Psoas muscle (tissue), 8 donors: Measurements from ENCODE around the gene CFAP221. TPM values are rescaled to one million over a fixed set of nuclear protein-coding genes. Genes with fewer than 3 reads are reported as not detected.

Source experiments
- ATAC-seq, 4 donors: fragments of 200-7000 bp; cut with Tn5 transposase; one replicate each; pipeline ENCODE4 v1.9.1; 2020; ENCODE audit warnings: moderate library complexity in 3 of 4, mild to moderate bottlenecking in 2 of 4
- DNase-seq, 2 donors: peaks; one replicate each; pipeline ENCODE4 v3.0.0-alpha.2; 2020
- H3K27ac ChIP-seq: fragments of 200-600 bp; one replicate; pipeline ENCODE4 v1.8.0; 2022
- H3K27me3 ChIP-seq, 3 donors: fragments of 200-600 bp in 1 of 3; one replicate each; pipeline versions ENCODE4 v1.6.1 to v1.8.0; 2013 to 2022; ENCODE audit warnings: low read length in 2 of 3, mild to moderate bottlenecking in 2 of 3, moderate library complexity in 1 of 3; ENCODE audit not compliant: insufficient read depth in 3 of 3
- H3K36me3 ChIP-seq, 2 donors: fragments of 200-600 bp in 1 of 2; one replicate each; pipeline versions ENCODE4 v1.6.1 to v1.8.0; 2013 to 2022; ENCODE audit warnings: low read depth in 1 of 2, mild to moderate bottlenecking in 1 of 2, moderate library complexity in 1 of 2; ENCODE audit not compliant: insufficient read depth in 1 of 2
- H3K4me1 ChIP-seq: fragments of 200-600 bp; one replicate; pipeline ENCODE4 v1.8.0; 2022
- H3K4me3 ChIP-seq: fragments of 200-600 bp; one replicate; pipeline ENCODE4 v1.8.0; 2022; ENCODE audit warnings: mild to moderate bottlenecking
- H3K9me3 ChIP-seq: fragments of 200-600 bp; one replicate; pipeline ENCODE4 v1.8.0; 2022
- WGBS, 3 donors: extraction: QIAGEN DNeasy Blood & Tissue Kit; methylation state at CpG; one replicate each; pipeline versions ENCODE4 v1.1.6 to v1.1.7; 2013; 5-methylcytosine and 5-hydroxymethylcytosine counted together
- intact Hi-C, 2 donors: fragments of 100-400 bp; cut with DNase I; formaldehyde crosslinking; loops; one replicate each; pipeline versions ENCODE4 v1.11.0 to v1.14.2; 2022
- polyA plus RNA-seq, 3 donors: library from polyadenylated mRNA; stranded (reverse); fragments of 200-250 nt; gene quantifications; one replicate each; pipeline ENCODE4 v1.2.3, GENCODE V29; 2013
- total RNA-seq, 4 donors: library from RNA; stranded (reverse); fragmentation: NEBNext Ultra II Directional in 2 of 4; extraction: Animal tissue kit (Norgen Biotek cat#: 25700) in 2 of 4; gene quantifications; one replicate each; pipeline versions ENCODE4 v1.2.1 to v1.2.4, GENCODE V29; 2021 to 2023
- TF ChIP-seq, protein P1 (sequence below): fragments of 200-600 bp; IDR thresholded peaks from one replicate; pipeline ENCODE4 v1.8.0; 2022; ENCODE audit warnings: antibody characterized with exemption
- donor health status: healthy with polysubstance abuse.
- donor health status: DM: no; HTN: no; CAD: no; lungs with moderate emphysema.
- donor health status: Bipolar disorder and iron deficiency.
- donor health status: healthy.
- donor health status: DM: yes; HTN: yes; CAD: no.
- donor health status: DM: no; HTN: no; CAD: no.
- donor health status: DM: no; HTN: no; CAD: no.
- donor health status: DM: yes; HTN: yes; CAD: no.

Gene CFAP221
- total and polyA plus RNA-seq, 7 donors, result 0.36 to 0.88 TPM; not detected in 5

DNA sequence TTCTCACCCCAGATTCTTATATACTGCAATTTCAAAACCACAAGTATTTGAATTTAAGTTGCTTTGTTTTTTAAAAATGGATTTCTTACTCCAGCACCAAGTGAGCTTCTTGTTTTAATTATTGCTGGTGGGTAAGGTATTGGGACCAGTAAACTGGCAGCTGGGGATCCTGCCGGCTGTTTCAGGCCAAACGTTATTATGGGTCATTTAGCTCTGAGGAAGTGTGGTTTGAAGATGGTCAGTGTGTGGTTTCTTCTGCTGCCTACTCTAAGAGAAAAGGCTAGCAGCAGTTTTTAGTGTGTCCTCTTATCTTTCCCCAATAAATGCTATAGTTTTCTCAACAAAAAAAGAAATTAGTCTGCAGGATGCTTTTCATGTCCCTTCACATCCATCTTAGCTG is 30.6 kb downstream of the CFAP221 start:
- no peaks in the 10 kb centered on the region for H3K9me3 ChIP-seq
- intact Hi-C loops, result no loop called here

DNA sequence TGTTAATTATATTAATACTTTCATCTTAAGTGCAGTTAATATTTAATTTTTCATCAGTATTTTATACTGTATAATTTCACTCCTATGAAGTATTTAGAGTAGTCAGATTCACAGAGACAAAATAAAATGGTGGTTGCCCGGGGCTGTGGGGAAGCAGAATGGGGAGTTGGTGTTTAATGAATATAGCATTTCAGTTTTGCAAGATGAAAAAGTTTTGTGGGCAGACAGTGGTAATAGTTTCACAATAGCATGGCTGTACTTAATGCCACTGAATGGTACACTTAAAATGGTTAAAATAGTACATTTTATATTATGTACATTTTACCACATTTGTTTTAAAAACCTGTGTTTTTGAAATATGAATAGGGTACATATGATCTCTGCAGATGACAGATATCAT is 31.2 kb downstream of the CFAP221 start:
- DNase-seq, result no peak
- no peaks in the 10 kb centered on the region for H3K27me3 ChIP-seq
- H3K27ac ChIP-seq, result no peak overlapping the region
- H3K9me3 ChIP-seq, result no peaks in the 10 kb centered on the region
- intact Hi-C loops, result no loop called here
- WGBS, 3 donors, result 79 to 82% (median 79%) methylated on average over 1 of the region's 1 CpG
- no peak for ATAC-seq
- TF ChIP-seq, protein P1, sequence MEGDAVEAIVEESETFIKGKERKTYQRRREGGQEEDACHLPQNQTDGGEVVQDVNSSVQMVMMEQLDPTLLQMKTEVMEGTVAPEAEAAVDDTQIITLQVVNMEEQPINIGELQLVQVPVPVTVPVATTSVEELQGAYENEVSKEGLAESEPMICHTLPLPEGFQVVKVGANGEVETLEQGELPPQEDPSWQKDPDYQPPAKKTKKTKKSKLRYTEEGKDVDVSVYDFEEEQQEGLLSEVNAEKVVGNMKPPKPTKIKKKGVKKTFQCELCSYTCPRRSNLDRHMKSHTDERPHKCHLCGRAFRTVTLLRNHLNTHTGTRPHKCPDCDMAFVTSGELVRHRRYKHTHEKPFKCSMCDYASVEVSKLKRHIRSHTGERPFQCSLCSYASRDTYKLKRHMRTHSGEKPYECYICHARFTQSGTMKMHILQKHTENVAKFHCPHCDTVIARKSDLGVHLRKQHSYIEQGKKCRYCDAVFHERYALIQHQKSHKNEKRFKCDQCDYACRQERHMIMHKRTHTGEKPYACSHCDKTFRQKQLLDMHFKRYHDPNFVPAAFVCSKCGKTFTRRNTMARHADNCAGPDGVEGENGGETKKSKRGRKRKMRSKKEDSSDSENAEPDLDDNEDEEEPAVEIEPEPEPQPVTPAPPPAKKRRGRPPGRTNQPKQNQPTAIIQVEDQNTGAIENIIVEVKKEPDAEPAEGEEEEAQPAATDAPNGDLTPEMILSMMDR, result no peak
- H3K4me3 ChIP-seq, result no peak overlapping the region
- H3K4me1 ChIP-seq, result no peaks in the 10 kb centered on the region
- H3K36me3 ChIP-seq, result no peaks in the 10 kb centered on the region

More for the DNA sequence above, 30.6 kb downstream of the CFAP221 start:
- Histone ChIP-seq H3K4me3 (no peak overlapping the region), H3K27me3 (no peaks in the 10 kb centered on the region), H3K36me3 (no peaks in the 10 kb centered on the region), H3K4me1 (no peaks in the 10 kb centered on the region), H3K27ac (no peak overlapping the region)
- DNase-seq, result no peak
- TF ChIP-seq, protein P1, result no peak
- 21 to 29% (median 28%) methylated on average over 2 of the region's 2 CpGs for WGBS, 3 donors
- ATAC-seq, result no peak

DNA sequence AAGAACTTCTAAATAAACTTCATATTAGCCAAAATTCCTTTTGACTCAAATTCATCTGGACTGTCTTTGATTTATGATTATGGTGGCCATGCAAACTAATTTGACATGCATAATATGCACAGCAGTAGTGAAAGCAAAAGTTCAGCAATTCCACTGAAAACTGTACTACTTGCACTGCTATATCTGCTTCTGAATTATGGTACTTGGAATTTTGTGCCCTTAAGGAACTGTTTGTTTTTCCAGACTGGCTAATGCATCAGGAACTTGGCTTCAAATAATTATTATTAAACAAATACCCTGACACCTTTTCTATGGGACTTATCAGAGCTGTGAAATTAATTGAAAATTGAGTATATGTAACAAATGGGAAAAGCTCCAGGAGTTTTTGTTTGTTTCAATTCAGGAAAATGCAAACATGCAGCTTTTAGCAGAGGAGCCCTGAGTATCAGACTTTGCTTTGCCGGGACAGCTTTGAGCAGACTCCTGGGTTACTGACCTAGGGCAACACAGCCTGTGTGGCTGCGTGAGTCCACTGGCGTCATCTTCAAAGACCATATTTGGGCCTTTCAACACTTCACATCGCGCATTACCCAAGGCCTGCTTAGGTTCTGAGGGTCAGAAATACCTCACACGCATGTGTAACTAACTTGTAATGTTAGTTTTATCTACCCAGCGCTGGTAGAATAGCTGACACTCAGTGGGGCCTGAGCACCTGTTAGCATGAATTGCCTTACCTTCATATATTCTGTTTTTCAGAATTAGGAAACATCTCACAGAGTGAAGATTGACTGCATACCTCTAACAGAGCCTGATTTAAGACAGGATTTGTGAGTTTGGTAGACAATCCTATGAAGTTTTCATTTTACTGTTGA is 35.4 kb downstream of the CFAP221 start:
- Histone ChIP-seq H3K4me1 (no peaks in the 10 kb centered on the region), H3K27me3 (no peaks in the 10 kb centered on the region), H3K9me3 (no peaks in the 10 kb centered on the region), H3K36me3 (no peaks in the 10 kb centered on the region), H3K27ac (no peak overlapping the region), H3K4me3 (no peak overlapping the region)
- ATAC-seq, result no peak
- no peak for DNase-seq
- TF ChIP-seq, protein P1, result no peak
- WGBS, 3 donors, result 68 to 87% (median 76%) methylated on average over 7 of the region's 7 CpGs
- intact Hi-C loops, result no loop called here

DNA sequence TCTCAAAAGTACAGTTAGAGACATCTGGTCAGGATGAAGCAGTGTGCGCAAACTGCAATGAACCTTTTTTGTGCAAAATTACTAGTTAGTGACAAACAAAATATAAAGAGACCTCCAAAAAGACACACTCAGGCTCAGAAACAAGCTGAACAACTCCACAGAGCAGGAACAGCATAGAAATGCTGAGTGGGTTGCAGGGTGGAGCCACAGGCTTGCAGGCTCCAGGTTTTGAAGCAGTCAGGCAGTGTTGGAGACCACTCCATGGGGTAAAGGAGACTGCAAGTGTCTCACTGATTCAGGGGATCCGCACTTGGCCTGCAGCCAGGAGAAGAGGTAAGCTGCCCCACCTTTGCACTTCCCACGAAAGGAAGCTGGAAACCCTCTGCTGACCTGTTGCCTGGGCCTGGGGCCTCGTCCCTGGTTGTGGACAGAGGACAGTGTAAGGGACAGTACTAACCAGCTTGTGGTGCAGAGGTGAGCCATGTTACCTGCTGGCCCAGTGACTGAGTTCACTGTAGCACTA is 36.4 kb downstream of the CFAP221 start:
- Histone ChIP-seq H3K4me1 (no peaks in the 10 kb centered on the region), H3K9me3 (no peaks in the 10 kb centered on the region), H3K27me3 (no peaks in the 10 kb centered on the region), H3K4me3 (no peak overlapping the region), H3K36me3 (no peaks in the 10 kb centered on the region), H3K27ac (no peak overlapping the region)
- DNase-seq (no peak), ATAC-seq (no peak)
- 76 to 83% (median 82%) methylated on average over 4 of the region's 4 CpGs for WGBS, 3 donors
- TF ChIP-seq, protein P1, result no peak
- intact Hi-C loops, result no loop called here
